ENCODE data around the gene ATP2C1. TPM values are rescaled to one million over a fixed set of nuclear protein-coding genes. Genes with fewer than 3 reads are reported as not detected.
"Not testable (repeated sequence)": the region's sequence is repeated elsewhere in the genome, so short reads cannot be mapped to it uniquely, and the experiment has no call there.

Gene ATP2C1
- total RNA-seq, 1 donor from 2014 or later = 11.8 TPM

DNA sequence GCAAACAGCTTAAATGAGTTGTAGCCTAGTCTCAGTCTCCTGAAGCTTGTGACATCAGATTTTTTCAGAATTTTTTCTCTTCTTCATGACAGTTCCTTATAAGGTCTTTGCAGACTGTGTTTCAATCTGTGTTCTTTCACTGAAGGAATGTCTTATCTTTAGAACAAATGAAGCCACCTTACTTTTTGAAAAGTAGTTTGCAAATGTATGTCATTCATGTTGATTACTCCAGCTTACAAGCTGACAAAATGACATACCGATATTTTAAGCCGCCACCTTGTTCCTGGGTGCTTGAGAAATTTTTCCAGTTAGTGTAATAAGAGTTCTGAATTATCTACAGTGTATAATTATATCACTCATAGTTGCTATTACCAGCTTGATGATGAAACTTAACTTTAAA, 75.7 kb downstream of the ATP2C1 start:
- no peak for DNase-seq (ENCODE audit: low spot score in 2 of 2)
- TF ChIP-seq, protein P1, sequence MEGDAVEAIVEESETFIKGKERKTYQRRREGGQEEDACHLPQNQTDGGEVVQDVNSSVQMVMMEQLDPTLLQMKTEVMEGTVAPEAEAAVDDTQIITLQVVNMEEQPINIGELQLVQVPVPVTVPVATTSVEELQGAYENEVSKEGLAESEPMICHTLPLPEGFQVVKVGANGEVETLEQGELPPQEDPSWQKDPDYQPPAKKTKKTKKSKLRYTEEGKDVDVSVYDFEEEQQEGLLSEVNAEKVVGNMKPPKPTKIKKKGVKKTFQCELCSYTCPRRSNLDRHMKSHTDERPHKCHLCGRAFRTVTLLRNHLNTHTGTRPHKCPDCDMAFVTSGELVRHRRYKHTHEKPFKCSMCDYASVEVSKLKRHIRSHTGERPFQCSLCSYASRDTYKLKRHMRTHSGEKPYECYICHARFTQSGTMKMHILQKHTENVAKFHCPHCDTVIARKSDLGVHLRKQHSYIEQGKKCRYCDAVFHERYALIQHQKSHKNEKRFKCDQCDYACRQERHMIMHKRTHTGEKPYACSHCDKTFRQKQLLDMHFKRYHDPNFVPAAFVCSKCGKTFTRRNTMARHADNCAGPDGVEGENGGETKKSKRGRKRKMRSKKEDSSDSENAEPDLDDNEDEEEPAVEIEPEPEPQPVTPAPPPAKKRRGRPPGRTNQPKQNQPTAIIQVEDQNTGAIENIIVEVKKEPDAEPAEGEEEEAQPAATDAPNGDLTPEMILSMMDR (IDR thresholded peaks at IDR 0.05) = no peak
- Histone ChIP-seq H3K27me3 (no peaks in the 10 kb centered on the region), H3K9me3 (no peaks in the 10 kb centered on the region), H3K36me3 (peaks cover 25 to 46% of the 10 kb centered on the region in 2 donors), H3K4me1 (no peaks in the 10 kb centered on the region), H3K4me3 (no peak overlapping the region), H3K27ac (no peak overlapping the region)
- intact Hi-C loops (cut with DNase I) = no loop called here

DNA sequence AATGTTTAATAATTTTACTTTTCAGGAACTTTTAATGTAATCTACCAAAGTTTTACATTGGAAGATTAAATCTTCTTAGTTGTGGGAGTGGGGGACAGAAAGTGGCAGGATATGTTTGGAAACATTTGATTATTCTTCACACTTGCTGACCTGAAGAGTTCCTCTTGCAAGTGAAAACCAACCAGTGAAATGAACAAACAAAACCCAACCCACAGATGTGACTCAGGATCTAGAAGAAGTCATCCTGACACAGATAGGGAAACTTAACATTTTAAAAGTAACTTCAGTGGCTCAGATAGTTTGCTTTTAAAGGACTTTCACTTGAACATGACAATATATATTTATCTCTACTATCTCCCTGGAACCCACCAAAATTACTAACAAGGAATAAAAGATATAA, 77.3 kb downstream of the ATP2C1 start:
- intact Hi-C loops (cut with DNase I) = no loop called here
- Histone ChIP-seq H3K9me3 (no peaks in the 10 kb centered on the region), H3K27ac (no peak overlapping the region), H3K4me1 (no peaks in the 10 kb centered on the region), H3K4me3 (no peak overlapping the region), H3K36me3 (peaks cover 21 to 47% of the 10 kb centered on the region in 2 donors), H3K27me3 (no peaks in the 10 kb centered on the region)
- TF ChIP-seq, protein P1 (IDR thresholded peaks at IDR 0.05) = no peak
- DNase-seq (ENCODE audit: low spot score in 2 of 2) = no peak

DNA sequence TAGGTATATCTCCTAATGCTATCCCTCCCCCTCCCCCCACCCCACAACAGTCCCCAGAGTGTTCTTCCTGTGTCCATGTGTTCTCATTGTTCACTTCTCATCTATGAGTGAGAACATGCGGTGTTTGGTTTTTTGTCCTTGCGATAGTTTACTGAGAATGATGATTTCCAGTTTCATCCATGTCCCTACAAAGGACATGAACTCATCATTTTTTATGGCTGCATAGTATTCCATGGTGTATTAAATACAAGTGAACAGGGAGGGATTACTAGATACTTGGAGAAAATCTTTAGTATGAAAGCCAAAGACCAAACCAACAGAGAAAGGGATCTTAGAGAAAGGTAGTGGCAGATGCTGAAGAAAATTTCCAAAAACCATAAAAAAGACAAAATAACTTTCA, 78.7 kb downstream of the ATP2C1 start:
- H3K36me3 ChIP-seq = peaks cover 23 to 39% of the 10 kb centered on the region in 2 donors
- H3K4me1 ChIP-seq; intact Hi-C loops (cut with DNase I); H3K4me3 ChIP-seq; H3K27ac ChIP-seq; H3K27me3 ChIP-seq; DNase-seq (ENCODE audit: low spot score in 2 of 2); H3K9me3 ChIP-seq: not testable (repeated sequence)

DNA sequence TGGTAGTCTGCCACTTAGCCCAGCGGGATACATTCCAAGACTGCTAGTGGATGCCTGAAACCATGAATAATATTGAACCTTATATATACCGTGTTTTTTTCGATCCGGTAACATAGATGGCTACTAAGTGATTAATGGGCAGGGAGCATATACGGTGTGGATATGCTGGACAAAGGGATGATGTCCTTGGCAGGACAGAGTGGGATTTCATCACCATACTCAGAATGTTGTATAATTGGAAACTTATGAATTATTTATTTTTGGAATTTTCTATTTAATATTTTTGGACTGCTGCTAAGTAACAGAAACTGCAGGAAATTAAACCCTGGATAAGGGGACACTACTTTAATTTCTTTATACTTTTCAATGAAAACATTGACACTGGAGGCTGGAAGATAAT, 79.5 kb downstream of the ATP2C1 start:
- H3K27me3 ChIP-seq = no peaks in the 10 kb centered on the region
- H3K4me1 ChIP-seq = no peaks in the 10 kb centered on the region
- no peak overlapping the region for H3K27ac ChIP-seq
- peaks cover 23 to 39% of the 10 kb centered on the region in 2 donors for H3K36me3 ChIP-seq
- no peak for DNase-seq (ENCODE audit: low spot score in 2 of 2)
- intact Hi-C loops (cut with DNase I) = no loop called here
- H3K9me3 ChIP-seq = no peaks in the 10 kb centered on the region
- no peak overlapping the region for H3K4me3 ChIP-seq
- TF ChIP-seq, protein P1 (IDR thresholded peaks at IDR 0.05) = no peak

DNA sequence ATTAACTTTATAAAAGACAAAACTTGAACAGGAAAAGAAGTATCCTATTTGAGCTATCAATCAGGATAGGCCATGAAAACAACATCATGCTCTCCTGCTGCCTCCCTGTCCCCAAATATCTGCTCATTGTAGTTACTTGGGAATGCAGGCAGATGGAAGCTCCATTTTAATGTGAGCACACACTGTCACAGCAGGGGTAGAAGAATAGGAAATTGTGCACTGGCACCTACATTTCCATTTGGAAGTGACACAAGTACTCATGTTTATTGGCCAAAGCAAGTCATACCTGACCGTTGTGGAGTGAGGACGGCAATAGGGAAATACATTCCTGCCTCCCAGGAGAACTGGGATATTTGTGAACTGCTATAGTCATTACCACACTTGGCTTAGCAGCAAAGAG, 80.3 kb downstream of the ATP2C1 start:
- H3K27ac ChIP-seq = no peak overlapping the region
- intact Hi-C loops (cut with DNase I) = no loop called here
- H3K36me3 ChIP-seq = peaks cover 23 to 39% of the 10 kb centered on the region in 2 donors
- TF ChIP-seq, protein P1 (IDR thresholded peaks at IDR 0.05) = no peak
- H3K9me3 ChIP-seq = no peaks in the 10 kb centered on the region
- DNase-seq (ENCODE audit: low spot score in 2 of 2) = no peak
- H3K4me3 ChIP-seq = no peak overlapping the region
- H3K27me3 ChIP-seq = no peaks in the 10 kb centered on the region
- no peaks in the 10 kb centered on the region for H3K4me1 ChIP-seq

DNA sequence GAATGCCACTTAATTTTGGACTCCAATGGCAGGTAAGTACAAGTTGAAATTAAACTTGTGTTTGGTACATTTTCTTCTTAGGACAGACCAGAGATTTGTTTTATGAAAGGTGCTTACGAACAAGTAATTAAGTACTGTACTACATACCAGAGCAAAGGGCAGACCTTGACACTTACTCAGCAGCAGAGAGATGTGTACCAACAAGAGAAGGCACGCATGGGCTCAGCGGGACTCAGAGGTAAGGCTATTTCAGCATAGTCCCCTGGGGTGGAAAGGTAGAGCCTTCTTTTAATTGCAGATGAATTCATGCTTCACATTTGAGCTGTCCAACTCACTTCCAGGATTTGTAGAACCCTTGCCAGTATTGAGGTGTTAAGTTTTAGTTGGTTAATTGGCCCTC, 81.4 kb downstream of the ATP2C1 start:
- Histone ChIP-seq H3K27ac (no peak overlapping the region), H3K9me3 (no peaks in the 10 kb centered on the region), H3K4me3 (no peak overlapping the region), H3K4me1 (no peaks in the 10 kb centered on the region), H3K36me3 (peaks cover 18 to 39% of the 10 kb centered on the region in 2 donors), H3K27me3 (no peaks in the 10 kb centered on the region)
- intact Hi-C loops (cut with DNase I) = no loop called here
- DNase-seq (ENCODE audit: low spot score in 2 of 2) = no peak
- TF ChIP-seq, protein P1 (IDR thresholded peaks at IDR 0.05) = no peak
